ENCODE results near the gene AS3MT.

DNA sequence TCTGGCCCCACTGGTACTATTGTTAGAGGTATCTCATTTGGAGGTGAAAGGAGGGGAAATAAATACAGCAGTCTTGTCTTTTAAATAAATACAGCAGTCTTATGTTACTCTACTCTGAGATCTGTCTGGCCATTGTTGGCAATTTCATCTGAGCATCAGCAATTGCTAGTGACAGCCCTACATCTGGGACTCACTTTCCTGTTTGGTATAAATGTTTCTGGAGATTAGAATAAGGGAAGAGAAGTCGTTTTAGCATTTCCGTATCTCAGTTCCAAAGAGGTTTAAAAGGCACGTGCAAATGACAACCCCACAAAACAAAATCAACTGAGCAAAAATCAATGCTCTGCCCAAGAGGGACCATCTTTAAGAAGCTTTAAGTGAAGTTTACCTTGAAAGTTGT lies 30.7 kb downstream of the AS3MT start:
- TF ChIP-seq GABPA (IDR thresholded peaks at IDR 0.05; ENCODE audit: low read depth) (no peak), POLR2AphosphoS5 (IDR thresholded peaks at IDR 0.05; ENCODE audit: low read depth, low read length) (no peak), EP300 (IDR thresholded peaks at IDR 0.05; ENCODE audit: borderline replicate concordance in 1 of 2, low read depth in 1 of 2, low read length in 1 of 2) (no peak), TCF12 (IDR thresholded peaks at IDR 0.05) (no peak), NFIC (IDR thresholded peaks at IDR 0.05; ENCODE audit: borderline replicate concordance) (no peak), GATA2 (CRISPR knock-in tag; IDR thresholded peaks at IDR 0.05) (no peak), FOXJ3 (CRISPR knock-in tag; IDR thresholded peaks at IDR 0.05) (no peak), TAF1 (IDR thresholded peaks at IDR 0.05; ENCODE audit: borderline replicate concordance, low read depth, low read length) (no peak), RFX5 (IDR thresholded peaks at IDR 0.05; ENCODE audit: low read length) (no peak), FOXM1 (IDR thresholded peaks at IDR 0.05; ENCODE audit: low read depth) (no peak)
- TF ChIP-seq, protein P1, sequence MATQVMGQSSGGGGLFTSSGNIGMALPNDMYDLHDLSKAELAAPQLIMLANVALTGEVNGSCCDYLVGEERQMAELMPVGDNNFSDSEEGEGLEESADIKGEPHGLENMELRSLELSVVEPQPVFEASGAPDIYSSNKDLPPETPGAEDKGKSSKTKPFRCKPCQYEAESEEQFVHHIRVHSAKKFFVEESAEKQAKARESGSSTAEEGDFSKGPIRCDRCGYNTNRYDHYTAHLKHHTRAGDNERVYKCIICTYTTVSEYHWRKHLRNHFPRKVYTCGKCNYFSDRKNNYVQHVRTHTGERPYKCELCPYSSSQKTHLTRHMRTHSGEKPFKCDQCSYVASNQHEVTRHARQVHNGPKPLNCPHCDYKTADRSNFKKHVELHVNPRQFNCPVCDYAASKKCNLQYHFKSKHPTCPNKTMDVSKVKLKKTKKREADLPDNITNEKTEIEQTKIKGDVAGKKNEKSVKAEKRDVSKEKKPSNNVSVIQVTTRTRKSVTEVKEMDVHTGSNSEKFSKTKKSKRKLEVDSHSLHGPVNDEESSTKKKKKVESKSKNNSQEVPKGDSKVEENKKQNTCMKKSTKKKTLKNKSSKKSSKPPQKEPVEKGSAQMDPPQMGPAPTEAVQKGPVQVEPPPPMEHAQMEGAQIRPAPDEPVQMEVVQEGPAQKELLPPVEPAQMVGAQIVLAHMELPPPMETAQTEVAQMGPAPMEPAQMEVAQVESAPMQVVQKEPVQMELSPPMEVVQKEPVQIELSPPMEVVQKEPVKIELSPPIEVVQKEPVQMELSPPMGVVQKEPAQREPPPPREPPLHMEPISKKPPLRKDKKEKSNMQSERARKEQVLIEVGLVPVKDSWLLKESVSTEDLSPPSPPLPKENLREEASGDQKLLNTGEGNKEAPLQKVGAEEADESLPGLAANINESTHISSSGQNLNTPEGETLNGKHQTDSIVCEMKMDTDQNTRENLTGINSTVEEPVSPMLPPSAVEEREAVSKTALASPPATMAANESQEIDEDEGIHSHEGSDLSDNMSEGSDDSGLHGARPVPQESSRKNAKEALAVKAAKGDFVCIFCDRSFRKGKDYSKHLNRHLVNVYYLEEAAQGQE (IDR thresholded peaks at IDR 0.05; ENCODE audit: low read depth, low read length): no peak
- TF ChIP-seq, protein P2, sequence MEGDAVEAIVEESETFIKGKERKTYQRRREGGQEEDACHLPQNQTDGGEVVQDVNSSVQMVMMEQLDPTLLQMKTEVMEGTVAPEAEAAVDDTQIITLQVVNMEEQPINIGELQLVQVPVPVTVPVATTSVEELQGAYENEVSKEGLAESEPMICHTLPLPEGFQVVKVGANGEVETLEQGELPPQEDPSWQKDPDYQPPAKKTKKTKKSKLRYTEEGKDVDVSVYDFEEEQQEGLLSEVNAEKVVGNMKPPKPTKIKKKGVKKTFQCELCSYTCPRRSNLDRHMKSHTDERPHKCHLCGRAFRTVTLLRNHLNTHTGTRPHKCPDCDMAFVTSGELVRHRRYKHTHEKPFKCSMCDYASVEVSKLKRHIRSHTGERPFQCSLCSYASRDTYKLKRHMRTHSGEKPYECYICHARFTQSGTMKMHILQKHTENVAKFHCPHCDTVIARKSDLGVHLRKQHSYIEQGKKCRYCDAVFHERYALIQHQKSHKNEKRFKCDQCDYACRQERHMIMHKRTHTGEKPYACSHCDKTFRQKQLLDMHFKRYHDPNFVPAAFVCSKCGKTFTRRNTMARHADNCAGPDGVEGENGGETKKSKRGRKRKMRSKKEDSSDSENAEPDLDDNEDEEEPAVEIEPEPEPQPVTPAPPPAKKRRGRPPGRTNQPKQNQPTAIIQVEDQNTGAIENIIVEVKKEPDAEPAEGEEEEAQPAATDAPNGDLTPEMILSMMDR (IDR thresholded peaks at IDR 0.05): no peak
- TF ChIP-seq, protein P3, sequence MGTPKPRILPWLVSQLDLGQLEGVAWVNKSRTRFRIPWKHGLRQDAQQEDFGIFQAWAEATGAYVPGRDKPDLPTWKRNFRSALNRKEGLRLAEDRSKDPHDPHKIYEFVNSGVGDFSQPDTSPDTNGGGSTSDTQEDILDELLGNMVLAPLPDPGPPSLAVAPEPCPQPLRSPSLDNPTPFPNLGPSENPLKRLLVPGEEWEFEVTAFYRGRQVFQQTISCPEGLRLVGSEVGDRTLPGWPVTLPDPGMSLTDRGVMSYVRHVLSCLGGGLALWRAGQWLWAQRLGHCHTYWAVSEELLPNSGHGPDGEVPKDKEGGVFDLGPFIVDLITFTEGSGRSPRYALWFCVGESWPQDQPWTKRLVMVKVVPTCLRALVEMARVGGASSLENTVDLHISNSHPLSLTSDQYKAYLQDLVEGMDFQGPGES (IDR thresholded peaks at IDR 0.05; ENCODE audit: low read depth, low read length): no peak
- TF ChIP-seq, protein P4, sequence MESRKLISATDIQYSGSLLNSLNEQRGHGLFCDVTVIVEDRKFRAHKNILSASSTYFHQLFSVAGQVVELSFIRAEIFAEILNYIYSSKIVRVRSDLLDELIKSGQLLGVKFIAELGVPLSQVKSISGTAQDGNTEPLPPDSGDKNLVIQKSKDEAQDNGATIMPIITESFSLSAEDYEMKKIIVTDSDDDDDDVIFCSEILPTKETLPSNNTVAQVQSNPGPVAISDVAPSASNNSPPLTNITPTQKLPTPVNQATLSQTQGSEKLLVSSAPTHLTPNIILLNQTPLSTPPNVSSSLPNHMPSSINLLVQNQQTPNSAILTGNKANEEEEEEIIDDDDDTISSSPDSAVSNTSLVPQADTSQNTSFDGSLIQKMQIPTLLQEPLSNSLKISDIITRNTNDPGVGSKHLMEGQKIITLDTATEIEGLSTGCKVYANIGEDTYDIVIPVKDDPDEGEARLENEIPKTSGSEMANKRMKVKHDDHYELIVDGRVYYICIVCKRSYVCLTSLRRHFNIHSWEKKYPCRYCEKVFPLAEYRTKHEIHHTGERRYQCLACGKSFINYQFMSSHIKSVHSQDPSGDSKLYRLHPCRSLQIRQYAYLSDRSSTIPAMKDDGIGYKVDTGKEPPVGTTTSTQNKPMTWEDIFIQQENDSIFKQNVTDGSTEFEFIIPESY (IDR thresholded peaks at IDR 0.05; ENCODE audit: borderline replicate concordance, low read depth): no peak

All from SK-N-SH (cell line).